Esophagus muscularis mucosa (tissue), 4 donors: Measurements from ENCODE around the gene DPYSL4. TPM values are rescaled to one million over a fixed set of nuclear protein-coding genes. Genes with fewer than 3 reads are reported as not detected.

ENCODE experiments used
- DNase-seq: peaks from one replicate; pipeline ENCODE4 v3.0.0-alpha.2; 2017; ENCODE audit errors: extremely low spot score
- H3K27ac ChIP-seq, 4 donors: fragments of 200-600 bp; sonication (generic); replicated peaks in 1 of 4; 1 replicate in 3 of 4; 2 replicates in 1 of 4; pipeline ENCODE4 v1.5.1; 2016 to 2019; ENCODE audit warnings: mild to moderate bottlenecking in 1 of 4
- H3K27me3 ChIP-seq, 4 donors: fragments of 200-600 bp; sonication (generic); one replicate each; pipeline versions ENCODE4 v1.5.1 to v1.6.0; 2016 to 2019
- H3K36me3 ChIP-seq, 4 donors: fragments of 200-600 bp; sonication (generic); one replicate each; pipeline ENCODE4 v1.5.1; 2016 to 2019
- H3K4me1 ChIP-seq, 4 donors: fragments of 200-600 bp; sonication (generic); one replicate each; pipeline ENCODE4 v1.5.1; 2016 to 2019
- H3K4me3 ChIP-seq, 4 donors: fragments of 200-600 bp; sonication (generic); 1 replicate in 2 of 4; 2 replicates in 2 of 4; pipeline ENCODE4 v1.5.1; 2016 to 2019; ENCODE audit warnings: mild to moderate bottlenecking in 4 of 4, moderate library complexity in 1 of 4
- H3K9me3 ChIP-seq, 4 donors: fragments of 200-600 bp; sonication (generic); 1 replicate in 3 of 4; 2 replicates in 1 of 4; pipeline ENCODE4 v1.5.1; 2016 to 2019
- EP300 ChIP-seq: sonication (generic); formaldehyde crosslinking; IDR thresholded peaks from one replicate; pipeline ENCODE4 v1.6.1; 2017; ENCODE audit warnings: antibody characterized with exemption
- POLR2A ChIP-seq: fragments of 450-650 bp; IDR thresholded peaks from one replicate; pipeline ENCODE4 v1.6.1; 2017; ENCODE audit warnings: antibody characterized with exemption, moderate library complexity, mild to moderate bottlenecking, low read depth
- POLR2AphosphoS5 ChIP-seq, 2 donors: sonication (generic); formaldehyde crosslinking; IDR thresholded peaks; one replicate each; pipeline ENCODE4 v1.6.1; 2017; ENCODE audit warnings: antibody characterized with exemption in 2 of 2
- WGBS: methylation state at CpG from one replicate; pipeline ENCODE4 v1.1.5; 2018; 5-methylcytosine and 5-hydroxymethylcytosine counted together
- intact Hi-C: fragments of 100-400 bp; cut with DNase I; formaldehyde crosslinking; loops from one replicate; pipeline ENCODE4 v1.15.1; 2023
- total RNA-seq, 4 donors: library from RNA; depleted of rRNA; stranded (reverse); fragments of >200 nt; gene quantifications; one replicate each; pipeline versions ENCODE4 v1.1.0 to v1.2.1, GENCODE V29; 2016
- TF ChIP-seq, protein P1 (sequence below), 3 experiments: fragments of 200-600 bp in 2 of 3; fragments of 450-650 bp in 1 of 3; sonication (generic) in 2 of 3; IDR thresholded peaks; one replicate each; pipeline ENCODE4 v1.5.1; 2017 to 2019; ENCODE audit warnings: antibody characterized with exemption in 3 of 3, mild to moderate bottlenecking in 2 of 3, moderate library complexity in 1 of 3

The DPYSL4 gene
- total RNA-seq, 4 donors from 2014 or later = 0.42 to 4.5 (median 1.9) TPM

- intact Hi-C loops = no loop called here
- no peak for DNase-seq
- Histone ChIP-seq H3K27ac (no peak overlapping the region), H3K4me1 (peaks cover 4 to 14% (median 9%) of the 10 kb centered on the region in 4 donors), H3K36me3 (peaks cover 0 to 16% (median 3%) of the 10 kb centered on the region in 4 donors), H3K4me3 (no peak overlapping the region), H3K9me3 (no peaks in the 10 kb centered on the region), H3K27me3 (peaks cover 0 to 19% (median 0%) of the 10 kb centered on the region in 4 donors)
- WGBS = 82% methylated on average over 13 of the region's 17 CpGs
- TF ChIP-seq POLR2A (no peak), EP300 (no peak), POLR2AphosphoS5 (IDR thresholded peaks at IDR 0.05) (no peak)
- TF ChIP-seq, protein P1, sequence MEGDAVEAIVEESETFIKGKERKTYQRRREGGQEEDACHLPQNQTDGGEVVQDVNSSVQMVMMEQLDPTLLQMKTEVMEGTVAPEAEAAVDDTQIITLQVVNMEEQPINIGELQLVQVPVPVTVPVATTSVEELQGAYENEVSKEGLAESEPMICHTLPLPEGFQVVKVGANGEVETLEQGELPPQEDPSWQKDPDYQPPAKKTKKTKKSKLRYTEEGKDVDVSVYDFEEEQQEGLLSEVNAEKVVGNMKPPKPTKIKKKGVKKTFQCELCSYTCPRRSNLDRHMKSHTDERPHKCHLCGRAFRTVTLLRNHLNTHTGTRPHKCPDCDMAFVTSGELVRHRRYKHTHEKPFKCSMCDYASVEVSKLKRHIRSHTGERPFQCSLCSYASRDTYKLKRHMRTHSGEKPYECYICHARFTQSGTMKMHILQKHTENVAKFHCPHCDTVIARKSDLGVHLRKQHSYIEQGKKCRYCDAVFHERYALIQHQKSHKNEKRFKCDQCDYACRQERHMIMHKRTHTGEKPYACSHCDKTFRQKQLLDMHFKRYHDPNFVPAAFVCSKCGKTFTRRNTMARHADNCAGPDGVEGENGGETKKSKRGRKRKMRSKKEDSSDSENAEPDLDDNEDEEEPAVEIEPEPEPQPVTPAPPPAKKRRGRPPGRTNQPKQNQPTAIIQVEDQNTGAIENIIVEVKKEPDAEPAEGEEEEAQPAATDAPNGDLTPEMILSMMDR (IDR thresholded peaks at IDR 0.05) = no peak
These were observed 41.1 kb upstream of the DPYSL4 start for GRCh38 chr10:132145521-132146185.

GRCh38 chr10:132146271-132146671 lies 40.5 kb upstream of the DPYSL4 start:
- Histone ChIP-seq H3K4me1 (peaks cover 4 to 14% (median 9%) of the 10 kb centered on the region in 4 donors), H3K4me3 (no peak overlapping the region), H3K9me3 (no peaks in the 10 kb centered on the region), H3K27me3 (peaks cover 0 to 19% (median 0%) of the 10 kb centered on the region in 4 donors), H3K27ac (no peak overlapping the region), H3K36me3 (peaks cover 0 to 18% (median 3%) of the 10 kb centered on the region in 4 donors)
- DNase-seq = no peak
- intact Hi-C loops = no loop called here
- TF ChIP-seq POLR2A (no peak), POLR2AphosphoS5 (IDR thresholded peaks at IDR 0.05) (no peak), EP300 (no peak)
- TF ChIP-seq, protein P1 (IDR thresholded peaks at IDR 0.05) = no peak
- WGBS = 90% methylated on average over 4 of the region's 8 CpGs

GRCh38 chr10:132146941-132147915 lies 39.5 kb upstream of the DPYSL4 start:
- no peaks in the 10 kb centered on the region for H3K9me3 ChIP-seq
- intact Hi-C loops = no loop called here
- H3K27me3 ChIP-seq = peaks cover 0 to 10% (median 0%) of the 10 kb centered on the region in 4 donors
- H3K4me1 ChIP-seq = peaks cover 4 to 10% (median 7%) of the 10 kb centered on the region in 4 donors
- H3K36me3 ChIP-seq = peaks cover 0 to 23% (median 3%) of the 10 kb centered on the region in 4 donors
- H3K27ac ChIP-seq = no peak overlapping the region
- no peak for DNase-seq
- H3K4me3 ChIP-seq = no peak overlapping the region
- 86% methylated on average over 12 of the region's 31 CpGs for WGBS
- TF ChIP-seq POLR2A = no peak
- TF ChIP-seq, protein P1 (IDR thresholded peaks at IDR 0.05) = no peak
- TF ChIP-seq EP300 = no peak
- no peak for TF ChIP-seq POLR2AphosphoS5 (IDR thresholded peaks at IDR 0.05)

DNA sequence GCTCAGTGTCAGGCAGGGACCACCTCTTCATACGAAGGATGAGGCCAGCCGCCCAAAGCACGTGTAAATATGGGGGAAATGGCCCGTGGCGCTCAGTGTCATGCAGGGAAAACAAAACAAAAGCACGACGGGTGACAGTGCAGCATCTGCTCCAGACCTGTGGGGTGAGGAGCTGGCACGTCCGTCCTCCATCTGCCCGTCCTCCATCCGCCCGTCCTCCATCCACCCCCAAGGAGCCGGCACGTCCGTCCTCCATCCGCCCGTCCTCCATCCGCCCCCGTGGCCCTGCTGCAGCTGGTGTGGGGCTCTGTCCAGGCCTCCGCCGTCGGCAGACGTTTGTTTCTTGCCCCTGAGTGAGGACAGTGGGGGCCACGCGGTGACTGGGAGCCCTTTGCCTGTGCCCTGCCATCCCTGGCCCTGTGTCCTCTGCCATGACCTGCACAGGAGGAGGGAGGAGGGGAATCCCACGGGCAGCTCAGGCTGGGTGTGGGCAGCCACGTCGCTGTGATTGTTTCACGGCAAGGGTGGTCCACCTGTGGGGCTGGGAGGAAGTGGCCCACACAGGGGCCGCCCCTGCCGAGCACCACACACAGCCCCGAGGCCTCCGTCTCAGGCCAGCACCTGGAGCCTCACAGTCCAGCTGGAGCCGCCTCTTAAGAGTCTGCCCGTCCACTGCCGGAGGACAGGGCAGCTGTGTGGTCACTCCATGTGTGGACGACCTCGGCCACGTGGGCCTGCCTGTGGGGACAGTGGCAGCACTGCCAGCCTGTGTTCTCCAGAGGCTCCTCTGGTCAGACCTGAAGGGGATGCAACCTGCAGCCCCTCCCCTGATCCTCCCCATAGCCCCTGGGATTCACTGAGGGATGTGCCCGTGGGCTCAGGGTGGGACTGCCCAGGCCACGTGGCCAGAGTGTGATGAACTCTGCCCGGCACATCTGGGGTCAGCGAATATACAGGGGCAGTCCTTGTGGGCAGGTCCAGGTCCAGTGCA lies 38.2 kb upstream of the DPYSL4 start:
- Histone ChIP-seq H3K4me1 (no peaks in the 10 kb centered on the region), H3K36me3 (peaks cover 0 to 27% (median 3%) of the 10 kb centered on the region in 4 donors), H3K4me3 (no peak overlapping the region), H3K27me3 (no peaks in the 10 kb centered on the region), H3K9me3 (no peaks in the 10 kb centered on the region), H3K27ac (no peak overlapping the region)
- intact Hi-C loops = no loop called here
- no peak for DNase-seq
- 82% methylated on average over 28 of the region's 43 CpGs for WGBS
- no peak for TF ChIP-seq POLR2AphosphoS5 (IDR thresholded peaks at IDR 0.05)
- TF ChIP-seq EP300 = no peak
- no peak for TF ChIP-seq POLR2A
- TF ChIP-seq, protein P1 (IDR thresholded peaks at IDR 0.05) = no peak
